ENCODE measurements around the gene CDH13.
A peak's percentile ranks its signal among the peaks of the same experiment; 100 is the strongest.

The CDH13 gene

GRCh38 chr16:83807710-83808572 is 1181.2 kb downstream of the CDH13 start, which contains the start of gene HSBP1:
Gene HSBP1 (plus strand): TSS chr16:83807978. CDS start chr16:83808077, 99 bp downstream.
- Histone ChIP-seq H3K9me3 (ENCODE audit: control insufficient read depth, insufficient read depth, low read depth, low read length) (no peaks in the 10 kb centered on the region), H3K4me3 (ENCODE audit: low read depth, low read length) (peak within 1 kb of the TSS; percentile 65), H3K27ac (ENCODE audit: extremely low read depth, low read depth, low read length) (peak within 1 kb of the TSS; percentile 71; the same call in 1 of the 2 replicates), H3K4me1 (ENCODE audit: control insufficient read depth, insufficient read depth, low read length) (peaks cover 5% of the 10 kb centered on the region; the same call in 1 of the 2 replicates), H3K36me3 (ENCODE audit: control insufficient read depth in 2 of 2, insufficient read depth in 1 of 2, low read length in 2 of 2) (peaks cover 6 to 31% of the 10 kb centered on the region in 2 experiments)
- ChIA-PET POLR2A (interaction anchor here (1.1 kb wide), 1 partner anchor 206 kb away, joined by 4 read pairs; no protein-coding TSS in a partner anchor), CTCF (interaction anchor here (0.6 kb wide), 1 partner anchor 1947 kb away, joined by 3 read pairs; no protein-coding TSS in a partner anchor)
- TF ChIP-seq KLF1 (tag by site-specific recombination; IDR thresholded peaks at IDR 0.05) (peak; percentile 31; the same call in 1 of the 2 replicates), ZNF48 (tag by site-specific recombination; IDR thresholded peaks at IDR 0.05) (no peak), REST (tag by site-specific recombination; IDR thresholded peaks at IDR 0.05) (peak; percentile 76), ZNF274 (IDR thresholded peaks at IDR 0.05; ENCODE audit: low read length) (no peak), ZNF274 (tag by site-specific recombination; IDR thresholded peaks at IDR 0.05; ENCODE audit: borderline replicate concordance) (no peak), ZBTB8A (tag by site-specific recombination; IDR thresholded peaks at IDR 0.05) (peak; percentile 53; the same call in 1 of the 2 replicates), PBX3 (CRISPR knock-in tag; IDR thresholded peaks at IDR 0.05) (0 out of 2 replicates have a peak, but pooled peaks have one; percentile 63), ZBTB26 (tag by site-specific recombination; optimal IDR thresholded peaks at IDR 0.05) (peak; percentile 64), ZNF76 (tag by site-specific recombination; IDR thresholded peaks at IDR 0.05; ENCODE audit: borderline replicate concordance, low read depth) (peak; percentile 94), ZBTB20 (tag by site-specific recombination; IDR thresholded peaks at IDR 0.05) (peak; percentile 67; the same call in 1 of the 2 replicates), ZNF692 (tag by site-specific recombination; IDR thresholded peaks at IDR 0.05) (0 out of 2 replicates have a peak, but pooled peaks have one; percentile 39), SP3 (tag by site-specific recombination; IDR thresholded peaks at IDR 0.05) (peak; percentile 78), ZNF26 (tag by site-specific recombination; IDR thresholded peaks at IDR 0.05) (no peak), ZNF341 (tag by site-specific recombination; IDR thresholded peaks at IDR 0.05; ENCODE audit: low read depth) (0 out of 2 replicates have a peak, but pooled peaks have one; percentile 13), ELK4 (IDR thresholded peaks at IDR 0.05; ENCODE audit: borderline replicate concordance, low read depth, low read length) (peak; percentile 21; the same call in 1 of the 2 replicates), ZNF311 (tag by site-specific recombination; IDR thresholded peaks at IDR 0.05; ENCODE audit: borderline replicate concordance) (no peak), KLF9 (tag by site-specific recombination; IDR thresholded peaks at IDR 0.05; ENCODE audit: low read depth) (peak; percentile 50; the same call in 1 of the 2 replicates), ZNF549 (tag by site-specific recombination; IDR thresholded peaks at IDR 0.05) (no peak), ZNF518A (tag by site-specific recombination; conservative IDR thresholded peaks at IDR 0.05; ENCODE audit: low read depth) (peak; percentile 70)

Data from HEK293 (cell line).